HEK293 (cell line): ENCODE results near the gene CACNA2D1.

Experiments
- ATF2 ChIP-seq: fragments of 450-650 bp; formaldehyde crosslinking; IDR thresholded peaks from 2 replicates; pipeline ENCODE4 v1.5.1; 2016; ENCODE audit warnings: missing biosample characterization, missing genetic modification characterization, low read depth
- BCL6B ChIP-seq: fragments of 450-650 bp; formaldehyde crosslinking; IDR thresholded peaks from 2 replicates; pipeline ENCODE4 v1.5.1; 2017; ENCODE audit warnings: missing biosample characterization, missing genetic modification characterization
- FEZF1 ChIP-seq: fragments of 450-650 bp; formaldehyde crosslinking; IDR thresholded peaks from 2 replicates; pipeline ENCODE4 v1.5.1; 2016; ENCODE audit warnings: missing biosample characterization, missing genetic modification characterization
- GLI2 ChIP-seq: fragments of 450-650 bp; formaldehyde crosslinking; IDR thresholded peaks from 2 replicates; pipeline ENCODE4; 2017; ENCODE audit warnings: missing biosample characterization, missing genetic modification characterization, low read depth, borderline replicate concordance
- GLIS1 ChIP-seq: fragments of 450-650 bp; formaldehyde crosslinking; IDR thresholded peaks from 2 replicates; pipeline ENCODE4 v1.5.1; 2016; ENCODE audit warnings: missing biosample characterization, missing genetic modification characterization
- IKZF3 ChIP-seq: fragments of 450-650 bp; IDR thresholded peaks from 2 replicates; pipeline ENCODE4 v1.5.0; 2018; ENCODE audit warnings: missing biosample characterization, mild to moderate bottlenecking, missing genetic modification characterization, moderate library complexity
- PRDM1 ChIP-seq: fragments of 450-650 bp; formaldehyde crosslinking; IDR thresholded peaks from 2 replicates; pipeline ENCODE4; 2016; ENCODE audit warnings: missing biosample characterization, missing genetic modification characterization
- PRDM6 ChIP-seq: fragments of 450-650 bp; formaldehyde crosslinking; IDR thresholded peaks from 2 replicates; pipeline ENCODE4 v1.5.1; 2017; ENCODE audit warnings: missing biosample characterization, missing genetic modification characterization
- TCF7L2 ChIP-seq: IDR thresholded peaks from 2 replicates; pipeline ENCODE4 v1.6.1; 2011; ENCODE audit warnings: low read depth, mild to moderate bottlenecking, inconsistent platforms, low read length, moderate library complexity, borderline replicate concordance
- YY1 ChIP-seq: fragments of 450-650 bp; formaldehyde crosslinking; IDR thresholded peaks from 2 replicates; pipeline ENCODE4 v1.5.1; 2018; ENCODE audit warnings: missing biosample characterization, missing genetic modification characterization
- ZFP69B ChIP-seq: fragments of 450-650 bp; formaldehyde crosslinking; IDR thresholded peaks from 2 replicates; pipeline ENCODE4 v1.5.1; 2016; ENCODE audit warnings: missing biosample characterization, missing genetic modification characterization
- ZNF148 ChIP-seq: fragments of 450-650 bp; formaldehyde crosslinking; IDR thresholded peaks from 2 replicates; pipeline ENCODE4 v1.5.0; 2017; ENCODE audit warnings: missing biosample characterization, missing genetic modification characterization, borderline replicate concordance
- ZNF169 ChIP-seq: fragments of 450-650 bp; formaldehyde crosslinking; IDR thresholded peaks from 2 replicates; pipeline ENCODE4 v1.5.1; 2016; ENCODE audit warnings: missing biosample characterization, missing genetic modification characterization
- ZNF24 ChIP-seq: fragments of 450-650 bp; formaldehyde crosslinking; IDR thresholded peaks from 2 replicates; pipeline ENCODE4 v1.5.1; 2016; ENCODE audit warnings: missing biosample characterization, missing genetic modification characterization
- ZNF341 ChIP-seq: fragments of 450-650 bp; formaldehyde crosslinking; IDR thresholded peaks from 2 replicates; pipeline ENCODE4; 2016; ENCODE audit warnings: low read depth, missing biosample characterization, missing genetic modification characterization
- ZNF560 ChIP-seq: fragments of 450-650 bp; formaldehyde crosslinking; IDR thresholded peaks from 2 replicates; pipeline ENCODE4 v1.5.1; 2017; ENCODE audit warnings: missing biosample characterization, missing genetic modification characterization, borderline replicate concordance
- ZNF596 ChIP-seq: fragments of 450-650 bp; IDR thresholded peaks from 2 replicates; pipeline ENCODE4 v1.5.0; 2018; ENCODE audit warnings: missing biosample characterization, mild to moderate bottlenecking, missing genetic modification characterization, moderate library complexity
- ZNF600 ChIP-seq: fragments of 450-650 bp; formaldehyde crosslinking; IDR thresholded peaks from 2 replicates; pipeline ENCODE4 v1.5.1; 2016; ENCODE audit warnings: missing biosample characterization, missing genetic modification characterization
- ZNF629 ChIP-seq: fragments of 450-650 bp; formaldehyde crosslinking; IDR thresholded peaks from 2 replicates; pipeline ENCODE4 v1.5.1; 2017; ENCODE audit warnings: missing biosample characterization, missing genetic modification characterization
- ZNF654 ChIP-seq: fragments of 450-650 bp; formaldehyde crosslinking; IDR thresholded peaks from 2 replicates; pipeline ENCODE4 v1.5.1; 2016; ENCODE audit warnings: low read depth, missing biosample characterization, missing genetic modification characterization
- ZNF660 ChIP-seq: fragments of 450-650 bp; IDR thresholded peaks from 2 replicates; pipeline ENCODE4 v1.5.1; 2018; ENCODE audit warnings: missing biosample characterization, mild to moderate bottlenecking, missing genetic modification characterization
- ZSCAN30 ChIP-seq: fragments of 450-650 bp; IDR thresholded peaks from 2 replicates; pipeline ENCODE4 v1.5.1; 2018; ENCODE audit warnings: missing biosample characterization, mild to moderate bottlenecking, missing genetic modification characterization, moderate library complexity
- TF ChIP-seq, protein P1 (sequence below): fragments of 450-650 bp; formaldehyde crosslinking; IDR thresholded peaks from 2 replicates; pipeline ENCODE4 v1.5.1; 2016; ENCODE audit warnings: missing biosample characterization, missing genetic modification characterization
- TF ChIP-seq, protein P2 (sequence below): fragments of 450-650 bp; formaldehyde crosslinking; IDR thresholded peaks from 2 replicates; pipeline ENCODE4 v1.5.1; 2016; ENCODE audit warnings: missing biosample characterization, missing genetic modification characterization
- TF ChIP-seq, protein P3 (sequence below): fragments of 450-650 bp; formaldehyde crosslinking; IDR thresholded peaks from 2 replicates; pipeline ENCODE4 v1.5.1; 2016; ENCODE audit warnings: missing biosample characterization, missing genetic modification characterization
- TF ChIP-seq, protein P4 (sequence below): fragments of 450-650 bp; formaldehyde crosslinking; IDR thresholded peaks from 2 replicates; pipeline ENCODE4 v1.5.1; 2017; ENCODE audit warnings: missing biosample characterization, missing genetic modification characterization

Gene CACNA2D1

GRCh38 chr7:82156168-82156567 is 287.4 kb downstream of the CACNA2D1 start (continued):
- TF ChIP-seq, protein P1, sequence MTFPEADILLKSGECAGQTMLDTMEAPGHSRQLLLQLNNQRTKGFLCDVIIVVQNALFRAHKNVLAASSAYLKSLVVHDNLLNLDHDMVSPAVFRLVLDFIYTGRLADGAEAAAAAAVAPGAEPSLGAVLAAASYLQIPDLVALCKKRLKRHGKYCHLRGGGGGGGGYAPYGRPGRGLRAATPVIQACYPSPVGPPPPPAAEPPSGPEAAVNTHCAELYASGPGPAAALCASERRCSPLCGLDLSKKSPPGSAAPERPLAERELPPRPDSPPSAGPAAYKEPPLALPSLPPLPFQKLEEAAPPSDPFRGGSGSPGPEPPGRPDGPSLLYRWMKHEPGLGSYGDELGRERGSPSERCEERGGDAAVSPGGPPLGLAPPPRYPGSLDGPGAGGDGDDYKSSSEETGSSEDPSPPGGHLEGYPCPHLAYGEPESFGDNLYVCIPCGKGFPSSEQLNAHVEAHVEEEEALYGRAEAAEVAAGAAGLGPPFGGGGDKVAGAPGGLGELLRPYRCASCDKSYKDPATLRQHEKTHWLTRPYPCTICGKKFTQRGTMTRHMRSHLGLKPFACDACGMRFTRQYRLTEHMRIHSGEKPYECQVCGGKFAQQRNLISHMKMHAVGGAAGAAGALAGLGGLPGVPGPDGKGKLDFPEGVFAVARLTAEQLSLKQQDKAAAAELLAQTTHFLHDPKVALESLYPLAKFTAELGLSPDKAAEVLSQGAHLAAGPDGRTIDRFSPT (tag by site-specific recombination), result peak; percentile 29; the same call in 1 of the 2 replicates
- TF ChIP-seq GLIS1 (tag by site-specific recombination), result peak; percentile 93
- TF ChIP-seq ZNF169, result no peak
- no peak for TF ChIP-seq YY1 (tag by site-specific recombination)
- TF ChIP-seq BCL6B (tag by site-specific recombination), result peak; percentile 56; the same call in 1 of the 2 replicates
- TF ChIP-seq ZNF24 (tag by site-specific recombination), result no peak
- 0 out of 2 replicates have a peak, but pooled peaks have one; percentile 56 for TF ChIP-seq GLI2 (tag by site-specific recombination)
- TF ChIP-seq ZNF629 (tag by site-specific recombination), result peak; percentile 45
- TF ChIP-seq, protein P2, sequence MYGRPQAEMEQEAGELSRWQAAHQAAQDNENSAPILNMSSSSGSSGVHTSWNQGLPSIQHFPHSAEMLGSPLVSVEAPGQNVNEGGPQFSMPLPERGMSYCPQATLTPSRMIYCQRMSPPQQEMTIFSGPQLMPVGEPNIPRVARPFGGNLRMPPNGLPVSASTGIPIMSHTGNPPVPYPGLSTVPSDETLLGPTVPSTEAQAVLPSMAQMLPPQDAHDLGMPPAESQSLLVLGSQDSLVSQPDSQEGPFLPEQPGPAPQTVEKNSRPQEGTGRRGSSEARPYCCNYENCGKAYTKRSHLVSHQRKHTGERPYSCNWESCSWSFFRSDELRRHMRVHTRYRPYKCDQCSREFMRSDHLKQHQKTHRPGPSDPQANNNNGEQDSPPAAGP, result no peak
- TF ChIP-seq ZNF660 (tag by site-specific recombination), result peak; percentile 94
- TF ChIP-seq ZNF148 (tag by site-specific recombination), result no peak
- TF ChIP-seq ZSCAN30 (tag by site-specific recombination), result peak; percentile 59; the same call in 1 of the 2 replicates
- TF ChIP-seq FEZF1 (tag by site-specific recombination), result peak; percentile 93
- TF ChIP-seq ZFP69B (tag by site-specific recombination), result 0 out of 2 replicates have a peak, but pooled peaks have one; percentile 42
- no peak for TF ChIP-seq ZNF341
- peak; percentile 87 for TF ChIP-seq TCF7L2
- TF ChIP-seq, protein P3, sequence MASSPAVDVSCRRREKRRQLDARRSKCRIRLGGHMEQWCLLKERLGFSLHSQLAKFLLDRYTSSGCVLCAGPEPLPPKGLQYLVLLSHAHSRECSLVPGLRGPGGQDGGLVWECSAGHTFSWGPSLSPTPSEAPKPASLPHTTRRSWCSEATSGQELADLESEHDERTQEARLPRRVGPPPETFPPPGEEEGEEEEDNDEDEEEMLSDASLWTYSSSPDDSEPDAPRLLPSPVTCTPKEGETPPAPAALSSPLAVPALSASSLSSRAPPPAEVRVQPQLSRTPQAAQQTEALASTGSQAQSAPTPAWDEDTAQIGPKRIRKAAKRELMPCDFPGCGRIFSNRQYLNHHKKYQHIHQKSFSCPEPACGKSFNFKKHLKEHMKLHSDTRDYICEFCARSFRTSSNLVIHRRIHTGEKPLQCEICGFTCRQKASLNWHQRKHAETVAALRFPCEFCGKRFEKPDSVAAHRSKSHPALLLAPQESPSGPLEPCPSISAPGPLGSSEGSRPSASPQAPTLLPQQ (tag by site-specific recombination), result 0 out of 2 replicates have a peak, but pooled peaks have one; percentile 23
- TF ChIP-seq, protein P4, sequence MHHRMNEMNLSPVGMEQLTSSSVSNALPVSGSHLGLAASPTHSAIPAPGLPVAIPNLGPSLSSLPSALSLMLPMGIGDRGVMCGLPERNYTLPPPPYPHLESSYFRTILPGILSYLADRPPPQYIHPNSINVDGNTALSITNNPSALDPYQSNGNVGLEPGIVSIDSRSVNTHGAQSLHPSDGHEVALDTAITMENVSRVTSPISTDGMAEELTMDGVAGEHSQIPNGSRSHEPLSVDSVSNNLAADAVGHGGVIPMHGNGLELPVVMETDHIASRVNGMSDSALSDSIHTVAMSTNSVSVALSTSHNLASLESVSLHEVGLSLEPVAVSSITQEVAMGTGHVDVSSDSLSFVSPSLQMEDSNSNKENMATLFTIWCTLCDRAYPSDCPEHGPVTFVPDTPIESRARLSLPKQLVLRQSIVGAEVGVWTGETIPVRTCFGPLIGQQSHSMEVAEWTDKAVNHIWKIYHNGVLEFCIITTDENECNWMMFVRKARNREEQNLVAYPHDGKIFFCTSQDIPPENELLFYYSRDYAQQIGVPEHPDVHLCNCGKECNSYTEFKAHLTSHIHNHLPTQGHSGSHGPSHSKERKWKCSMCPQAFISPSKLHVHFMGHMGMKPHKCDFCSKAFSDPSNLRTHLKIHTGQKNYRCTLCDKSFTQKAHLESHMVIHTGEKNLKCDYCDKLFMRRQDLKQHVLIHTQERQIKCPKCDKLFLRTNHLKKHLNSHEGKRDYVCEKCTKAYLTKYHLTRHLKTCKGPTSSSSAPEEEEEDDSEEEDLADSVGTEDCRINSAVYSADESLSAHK (tag by site-specific recombination), result peak; percentile 88
- peak; percentile 61; the same call in 1 of the 2 replicates for TF ChIP-seq ATF2 (tag by site-specific recombination)
- no peak for TF ChIP-seq PRDM1
- no peak for TF ChIP-seq ZNF654
- TF ChIP-seq ZNF560 (tag by site-specific recombination), result no peak
- TF ChIP-seq IKZF3 (tag by site-specific recombination), result peak; percentile 98
- peak; percentile 98 for TF ChIP-seq PRDM6
- peak; percentile 45; the same call in 1 of the 2 replicates for TF ChIP-seq ZNF596 (tag by site-specific recombination)
- TF ChIP-seq ZNF600 (tag by site-specific recombination), result no peak
